ENCODE measurements around the gene TSNAXIP1.

The TSNAXIP1 gene

DNA sequence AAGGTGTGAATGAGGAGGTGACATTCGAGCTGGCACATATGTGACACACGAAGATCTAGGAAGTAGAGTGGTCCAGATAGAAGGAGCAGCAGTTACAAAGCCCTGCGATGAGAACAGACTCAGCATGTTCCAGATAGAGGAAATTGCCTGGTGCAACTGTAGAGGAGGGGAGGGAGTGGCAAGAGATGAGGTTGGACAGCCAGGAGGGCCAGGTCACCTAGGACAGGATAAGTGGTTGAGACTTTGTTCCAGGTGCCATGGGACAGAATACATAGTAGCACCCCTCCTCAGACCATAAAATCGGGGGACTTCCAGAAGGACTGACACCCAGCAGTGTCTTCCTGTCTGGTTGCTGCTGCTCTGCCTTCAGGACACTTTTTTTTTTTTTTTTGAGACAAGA is 51.8 kb downstream of the TSNAXIP1 start:
- TF ChIP-seq, protein P1, sequence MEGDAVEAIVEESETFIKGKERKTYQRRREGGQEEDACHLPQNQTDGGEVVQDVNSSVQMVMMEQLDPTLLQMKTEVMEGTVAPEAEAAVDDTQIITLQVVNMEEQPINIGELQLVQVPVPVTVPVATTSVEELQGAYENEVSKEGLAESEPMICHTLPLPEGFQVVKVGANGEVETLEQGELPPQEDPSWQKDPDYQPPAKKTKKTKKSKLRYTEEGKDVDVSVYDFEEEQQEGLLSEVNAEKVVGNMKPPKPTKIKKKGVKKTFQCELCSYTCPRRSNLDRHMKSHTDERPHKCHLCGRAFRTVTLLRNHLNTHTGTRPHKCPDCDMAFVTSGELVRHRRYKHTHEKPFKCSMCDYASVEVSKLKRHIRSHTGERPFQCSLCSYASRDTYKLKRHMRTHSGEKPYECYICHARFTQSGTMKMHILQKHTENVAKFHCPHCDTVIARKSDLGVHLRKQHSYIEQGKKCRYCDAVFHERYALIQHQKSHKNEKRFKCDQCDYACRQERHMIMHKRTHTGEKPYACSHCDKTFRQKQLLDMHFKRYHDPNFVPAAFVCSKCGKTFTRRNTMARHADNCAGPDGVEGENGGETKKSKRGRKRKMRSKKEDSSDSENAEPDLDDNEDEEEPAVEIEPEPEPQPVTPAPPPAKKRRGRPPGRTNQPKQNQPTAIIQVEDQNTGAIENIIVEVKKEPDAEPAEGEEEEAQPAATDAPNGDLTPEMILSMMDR (IDR thresholded peaks at IDR 0.05): no peak

GRCh38 chr16:67860589-67861398 is 54.1 kb downstream of the TSNAXIP1 start:
- TF ChIP-seq, protein P1 (IDR thresholded peaks at IDR 0.05): no peak

- TF ChIP-seq, protein P1 (IDR thresholded peaks at IDR 0.05): no peak
Measured at GRCh38 chr16:67861877-67862276, 55.2 kb downstream of the TSNAXIP1 start.

GRCh38 chr16:67862623-67863583 is 56.2 kb downstream of the TSNAXIP1 start:
- TF ChIP-seq, protein P1 (IDR thresholded peaks at IDR 0.05): no peak

GRCh38 chr16:67864594-67864993 is 57.9 kb downstream of the TSNAXIP1 start:
- TF ChIP-seq, protein P1 (IDR thresholded peaks at IDR 0.05): no peak

DNA sequence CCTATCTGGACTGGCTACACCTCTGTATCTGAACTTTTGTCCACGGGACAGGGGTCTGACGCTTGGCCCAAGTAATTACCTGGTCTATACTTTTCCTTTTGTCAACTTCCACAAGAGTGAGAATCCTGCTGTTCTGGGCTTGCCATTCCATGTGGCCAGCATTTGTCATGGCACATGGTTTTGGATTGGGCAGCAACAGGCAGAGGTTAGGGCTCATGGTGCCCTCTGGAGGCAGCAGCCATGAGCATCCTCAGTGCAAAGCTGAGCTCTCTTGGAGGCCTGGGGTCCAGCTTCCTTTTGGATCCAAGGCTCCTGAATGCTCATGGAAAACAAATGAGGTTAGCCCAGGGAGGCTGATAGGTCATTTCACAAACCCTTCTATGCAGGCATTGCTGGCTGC is 58.6 kb downstream of the TSNAXIP1 start:
- TF ChIP-seq, protein P1 (IDR thresholded peaks at IDR 0.05): peak; percentile 45; the same call in 1 of the 2 replicates

- TF ChIP-seq, protein P1 (IDR thresholded peaks at IDR 0.05): no peak
Measured at GRCh38 chr16:67868290-67868689, 61.6 kb downstream of the TSNAXIP1 start.
